HepG2 (cell line): ENCODE measurements around the gene CHP1. TPM values are rescaled to one million over a fixed set of nuclear protein-coding genes. Genes with fewer than 3 reads are reported as not detected.

Experiments
- ARNTL ChIP-seq: sonication (generic); formaldehyde crosslinking; IDR thresholded peaks from 2 replicates; pipeline ENCODE4 v1.4.0; 2020; ENCODE audit warnings: mild to moderate bottlenecking, missing genetic modification reagents
- CBFB ChIP-seq: sonication (generic); formaldehyde crosslinking; IDR thresholded peaks from 2 replicates; pipeline ENCODE4 v1.4.0; 2020; ENCODE audit warnings: missing genetic modification reagents
- CC2D1A ChIP-seq: sonication (generic); formaldehyde crosslinking; IDR thresholded peaks from 2 replicates; pipeline ENCODE4 v1.8.1; 2023; ENCODE audit warnings: mild to moderate bottlenecking, missing genetic modification reagents
- CREB1 ChIP-seq, 2 experiments: fragments of 450-650 bp in 1 of 2; IDR thresholded peaks; 2 replicates each; pipeline ENCODE4 v1.6.1; 2016 to 2017; ENCODE audit warnings: control low read depth in 1 of 2, mild to moderate bottlenecking in 1 of 2, missing compliant biosample characterization in 1 of 2, missing genetic modification characterization in 1 of 2
- FOXK1 ChIP-seq: sonication (generic); formaldehyde crosslinking; IDR thresholded peaks from 2 replicates; pipeline ENCODE4 v1.4.0; 2020; ENCODE audit warnings: low read depth, missing genetic modification reagents, borderline replicate concordance
- GATAD1 ChIP-seq: IDR thresholded peaks from 2 replicates; pipeline ENCODE4 v1.6.1; 2016; ENCODE audit warnings: missing genetic modification reagents, missing compliant biosample characterization
- HDAC2 ChIP-seq: sonication (generic); formaldehyde crosslinking; IDR thresholded peaks from 2 replicates; pipeline ENCODE4 v1.4.0; 2020; ENCODE audit warnings: missing genetic modification reagents
- HMG20A ChIP-seq: IDR thresholded peaks from 2 replicates; pipeline ENCODE4 v1.6.1; 2016; ENCODE audit warnings: borderline replicate concordance
- HOXA9 ChIP-seq: sonication (generic); formaldehyde crosslinking; IDR thresholded peaks from 2 replicates; pipeline ENCODE4 v1.8.1; 2022; ENCODE audit warnings: missing genetic modification reagents, mild to moderate bottlenecking, moderate library complexity, borderline replicate concordance
- JUND ChIP-seq: sonication (generic); formaldehyde crosslinking; IDR thresholded peaks from 2 replicates; pipeline ENCODE4 v1.8.0; 2022; ENCODE audit warnings: mild to moderate bottlenecking, missing genetic modification reagents
- KDM5B ChIP-seq: sonication (generic); formaldehyde crosslinking; IDR thresholded peaks from 2 replicates; pipeline ENCODE4 v1.4.0; 2020; ENCODE audit warnings: missing genetic modification reagents, mild to moderate bottlenecking, borderline replicate concordance
- LCORL ChIP-seq, 2 experiments: fragments of 450-650 bp in 1 of 2; sonication (generic) in 1 of 2; formaldehyde crosslinking in 1 of 2; IDR thresholded peaks; 2 replicates each; pipeline versions ENCODE4 v1.5.0 to v1.6.1; 2017 to 2020; ENCODE audit warnings: antibody characterized with exemption in 1 of 2, missing genetic modification reagents in 1 of 2
- MYC ChIP-seq: sonication (generic); formaldehyde crosslinking; IDR thresholded peaks from 2 replicates; pipeline ENCODE4 v1.9.0; 2021; ENCODE audit warnings: missing genetic modification reagents, borderline replicate concordance
- NFATC3 ChIP-seq: sonication (generic); formaldehyde crosslinking; IDR thresholded peaks from 2 replicates; pipeline ENCODE4 v1.5.1; 2020; ENCODE audit warnings: mild to moderate bottlenecking, missing genetic modification reagents
- NKX3-1 ChIP-seq: sonication (generic); formaldehyde crosslinking; IDR thresholded peaks from 2 replicates; pipeline ENCODE4 v1.5.0; 2020; ENCODE audit warnings: missing genetic modification reagents
- PAX8 ChIP-seq: sonication (generic); formaldehyde crosslinking; IDR thresholded peaks from 2 replicates; pipeline ENCODE4 v1.8.0; 2022; ENCODE audit warnings: mild to moderate bottlenecking, missing genetic modification reagents, borderline replicate concordance
- RFX5 ChIP-seq: IDR thresholded peaks from 2 replicates; pipeline ENCODE4 v1.6.1; 2011; ENCODE audit warnings: low read depth, low read length, improper control_type of control experiment
- SAP130 ChIP-seq: IDR thresholded peaks from 2 replicates; pipeline ENCODE4 v1.6.1; 2016; ENCODE audit warnings: low read depth
- SP4 ChIP-seq: sonication (generic); formaldehyde crosslinking; IDR thresholded peaks from 2 replicates; pipeline ENCODE4 v1.8.1; 2023; ENCODE audit warnings: mild to moderate bottlenecking, missing genetic modification reagents
- TMF1 ChIP-seq: sonication (generic); formaldehyde crosslinking; IDR thresholded peaks from 2 replicates; pipeline ENCODE4 v1.8.1; 2022; ENCODE audit warnings: low read depth, missing genetic modification reagents
- ZBTB25 ChIP-seq: IDR thresholded peaks from 2 replicates; pipeline ENCODE4 v1.6.1; 2018; ENCODE audit warnings: missing genetic modification reagents
- ZBTB34 ChIP-seq: sonication (generic); formaldehyde crosslinking; IDR thresholded peaks from 2 replicates; pipeline ENCODE4 v1.8.0; 2022; ENCODE audit warnings: mild to moderate bottlenecking, missing genetic modification reagents
- ZC3H4 ChIP-seq: sonication (generic); formaldehyde crosslinking; IDR thresholded peaks from 2 replicates; pipeline ENCODE4 v1.4.0; 2020; ENCODE audit warnings: missing genetic modification reagents, borderline replicate concordance
- ZNF12 ChIP-seq: sonication (generic); formaldehyde crosslinking; IDR thresholded peaks from 2 replicates; pipeline ENCODE4 v1.5.0; 2020; ENCODE audit warnings: missing genetic modification reagents
- ZNF224 ChIP-seq: sonication (generic); formaldehyde crosslinking; IDR thresholded peaks from 2 replicates; pipeline ENCODE4 v1.5.0; 2020; ENCODE audit warnings: mild to moderate bottlenecking, missing genetic modification reagents
- ZNF256 ChIP-seq: sonication (generic); formaldehyde crosslinking; conservative IDR thresholded peaks from 2 replicates; pipeline ENCODE4 v1.4.0; 2020; ENCODE audit warnings: missing genetic modification reagents
- ZNF652 ChIP-seq: IDR thresholded peaks from 2 replicates; pipeline ENCODE4 v1.6.1; 2016; ENCODE audit warnings: low read depth, borderline replicate concordance
- polyA plus RNA-seq, 8 experiments: library from polyadenylated mRNA; depleted of rRNA in 3 of 8; stranded (reverse) in 7 of 8; unstranded in 1 of 8; fragments of >200 nt; fragmentation: Illumina TruSeq in 4 of 8; extraction: Trizol in 4 of 8; gene quantifications; 2 replicates each; pipeline versions ENCODE4 v1.2.1 to v1.2.3, GENCODE V29; 2011 to 2016; ENCODE audit warnings: low read depth in 4 of 8, missing spikeins in 1 of 8, mixed read lengths in 1 of 8; ENCODE audit not compliant: insufficient read depth in 1 of 8
- total RNA-seq, 5 experiments: library from RNA; depleted of rRNA; stranded (reverse); fragments of >200 nt; fragmentation: Illumina TruSeq; extraction: Trizol; gene quantifications; 2 replicates each; pipeline ENCODE4 v1.2.3, GENCODE V29; 2016; ENCODE audit warnings: low read depth in 1 of 5

Gene CHP1
- total and polyA plus RNA-seq, 2 of the 13 experiments (the other 11 are each of a cell fraction or from before 2014, with no cell fraction given) = 49.6 to 76.4 TPM

GRCh38 chr15:41256577-41257038 lies 25.5 kb downstream of the CHP1 start (continued):
- TF ChIP-seq PAX8 = no peak
- TF ChIP-seq JUND (CRISPR knock-in tag) = no peak
- no peak for TF ChIP-seq HOXA9 (CRISPR knock-in tag)
- TF ChIP-seq RFX5 = no peak
- TF ChIP-seq ZBTB34 (CRISPR knock-in tag) = no peak
- no peak for TF ChIP-seq MYC (CRISPR knock-in tag)
- TF ChIP-seq GATAD1 (CRISPR knock-in tag) = no peak
- no peak for TF ChIP-seq ZNF12 (CRISPR knock-in tag)
- peak; percentile 27; the same call in 1 of the 2 replicates for TF ChIP-seq HDAC2 (CRISPR knock-in tag)
- no peak for TF ChIP-seq CC2D1A (CRISPR knock-in tag)
- TF ChIP-seq ZNF224 (CRISPR knock-in tag) = no peak
- TF ChIP-seq SP4 (CRISPR knock-in tag) = no peak
- no peak for TF ChIP-seq FOXK1
- no peak for TF ChIP-seq KDM5B (CRISPR knock-in tag)
- TF ChIP-seq TMF1 (CRISPR knock-in tag) = no peak
- no peak for TF ChIP-seq CBFB
- no peak for TF ChIP-seq ZC3H4 (CRISPR knock-in tag)
- TF ChIP-seq LCORL (IDR thresholded peaks at IDR 0.05) = no peak
- TF ChIP-seq LCORL (CRISPR knock-in tag; IDR thresholded peaks at IDR 0.05) = no peak
- TF ChIP-seq ARNTL (CRISPR knock-in tag) = no peak
- TF ChIP-seq SAP130 (CRISPR knock-in tag) = peak; percentile 26; the same call in 1 of the 2 replicates
- TF ChIP-seq ZNF256 (CRISPR knock-in tag) = no peak
- no peak for TF ChIP-seq CREB1 (IDR thresholded peaks at IDR 0.05)
- TF ChIP-seq CREB1 (CRISPR knock-in tag; IDR thresholded peaks at IDR 0.05) = peak; percentile 44; the same call in 1 of the 2 replicates
- no peak for TF ChIP-seq NFATC3 (CRISPR knock-in tag)
- TF ChIP-seq ZNF652 (CRISPR knock-in tag) = no peak
- peak; percentile 43; the same call in 1 of the 2 replicates for TF ChIP-seq HMG20A (CRISPR knock-in tag)
- no peak for TF ChIP-seq NKX3-1 (CRISPR knock-in tag)
- peak; percentile 56; the same call in 1 of the 2 replicates for TF ChIP-seq ZBTB25
